H1 (cell line): Measurements from ENCODE around the gene ARSB. TPM values are rescaled to one million over a fixed set of nuclear protein-coding genes. Genes with fewer than 3 reads are reported as not detected.
"Not testable (repeated sequence)": the region's sequence is repeated elsewhere in the genome, so short reads cannot be mapped to it uniquely, and the experiment has no call there.

ENCODE experiments used
- CTCF ChIA-PET: fragments of 300-600 bp; sonication (Branson Sonifier 250); formaldehyde crosslinking; loops from one replicate; lab custom pipeline; 2021; ENCODE audit not compliant: partially characterized antibody; lab: Charles Lee
- POLR2A ChIA-PET: fragments of 300-600 bp; sonication (Branson Sonifier 250); formaldehyde crosslinking; loops from one replicate; lab custom pipeline; 2021; ENCODE audit warnings: inconsistent platforms; ENCODE audit not compliant: partially characterized antibody; lab: Charles Lee
- DNase-seq, 2 experiments: peaks; one replicate each; pipeline versions ENCODE4 v3.0.0 to v3.0.0-alpha.2; 2010 to 2022; ENCODE audit warnings: low spot score in 2 of 2, low read depth in 1 of 2, mixed read lengths in 1 of 2
- FAIRE-seq: peaks from 2 replicates; lab custom pipeline; 2011; peaks lifted over from hg19 to GRCh38; lab: Jason Lieb, UNC
- H2AFZ ChIP-seq: 2 replicates; pipeline ENCODE4 v1.8.1; 2012; ENCODE audit warnings: low read length, inconsistent platforms
- H2AK5ac ChIP-seq: 2 replicates; pipeline ENCODE4 v1.6.1; 2013; ENCODE audit warnings: low read depth, low read length
- H2BK120ac ChIP-seq: replicated peaks from 2 replicates; pipeline ENCODE3; 2013; ENCODE audit warnings: low read depth, low read length, inconsistent platforms
- H2BK12ac ChIP-seq: 2 replicates; pipeline ENCODE4 v1.6.1; 2013; ENCODE audit warnings: low read depth, low read length
- H2BK15ac ChIP-seq: 2 replicates; pipeline ENCODE4 v1.6.1; 2013; ENCODE audit warnings: low read length
- H2BK20ac ChIP-seq: 2 replicates; pipeline ENCODE4 v1.6.1; 2013; ENCODE audit warnings: low read length
- H2BK5ac ChIP-seq: 2 replicates; pipeline ENCODE4 v1.6.1; 2013; ENCODE audit warnings: low read depth, low read length
- H3K14ac ChIP-seq: 2 replicates; pipeline ENCODE4 v1.6.1; 2013; ENCODE audit warnings: inconsistent platforms; ENCODE audit not compliant: insufficient read length
- H3K18ac ChIP-seq: 2 replicates; pipeline ENCODE4 v1.6.1; 2013; ENCODE audit warnings: low read length; ENCODE audit errors: extremely low read depth
- H3K23ac ChIP-seq: 2 replicates; pipeline ENCODE4 v1.6.1; 2013; ENCODE audit warnings: inconsistent platforms; ENCODE audit not compliant: insufficient read length
- H3K23me2 ChIP-seq: 2 replicates; pipeline ENCODE4 v1.6.1; 2013; ENCODE audit warnings: low read depth, low read length
- H3K27ac ChIP-seq: 2 replicates; pipeline ENCODE4 v1.6.1; 2011; ENCODE audit warnings: low read depth, low read length, inconsistent platforms
- H3K27me3 ChIP-seq, 4 experiments: replicated peaks in 1 of 4; 1 replicate in 1 of 4; 2 replicates in 3 of 4; pipeline versions ENCODE4 v1.6.1 to v1.8.1; 2011 to 2013; ENCODE audit warnings: low read length in 3 of 4, mild to moderate bottlenecking in 3 of 4, inconsistent platforms in 2 of 4, mixed read lengths in 2 of 4, moderate library complexity in 1 of 4; ENCODE audit not compliant: control insufficient read depth in 3 of 4, insufficient read depth in 3 of 4; ENCODE audit errors: extremely low read depth in 1 of 4
- H3K36me3 ChIP-seq, 4 experiments: 2 replicates each; pipeline versions ENCODE4 v1.6.1 to v1.8.1; 2011 to 2013; ENCODE audit warnings: mild to moderate bottlenecking in 4 of 4, low read length in 3 of 4, moderate library complexity in 2 of 4, control low read depth in 1 of 4, inconsistent platforms in 1 of 4; ENCODE audit not compliant: insufficient read depth in 4 of 4, control insufficient read depth in 2 of 4
- H3K4ac ChIP-seq: replicated peaks from 2 replicates; pipeline ENCODE3; 2013; ENCODE audit warnings: low read length, low read depth, mixed read lengths, inconsistent platforms; ENCODE audit not compliant: insufficient read length
- H3K4me1 ChIP-seq, 4 experiments: replicated peaks in 1 of 4; 1 replicate in 1 of 4; 2 replicates in 3 of 4; pipeline versions ENCODE4 v1.6.1 to v1.8.1; 2011 to 2013; ENCODE audit warnings: low read length in 3 of 4, inconsistent platforms in 2 of 4, mixed read lengths in 1 of 4; ENCODE audit not compliant: insufficient read depth in 4 of 4, control insufficient read depth in 3 of 4
- H3K4me2 ChIP-seq, 2 experiments: 2 replicates each; pipeline versions ENCODE4 v1.6.1 to v1.8.1; 2011 to 2013; ENCODE audit warnings: low read depth in 2 of 2, low read length in 2 of 2, control low read depth in 1 of 2, inconsistent platforms in 1 of 2, mild to moderate bottlenecking in 1 of 2; ENCODE audit not compliant: insufficient read depth in 1 of 2
- H3K4me3 ChIP-seq, 4 experiments: fragments of 200-600, 300-600 bp in 1 of 4; sonication (generic), shearing (Covaris generic), sonication (Bioruptor Twin) in 1 of 4; 2 replicates each; pipeline versions ENCODE4 v1.5.1 to v1.8.1; 2011 to 2016; ENCODE audit warnings: low read length in 4 of 4, low read depth in 3 of 4, control low read depth in 2 of 4, inconsistent platforms in 2 of 4, mild to moderate bottlenecking in 2 of 4, mixed read lengths in 1 of 4, moderate library complexity in 1 of 4; ENCODE audit not compliant: insufficient read depth in 2 of 4; ENCODE audit errors: extremely low read depth in 1 of 4
- H3K56ac ChIP-seq: replicated peaks from 2 replicates; pipeline ENCODE3; 2013; ENCODE audit warnings: low read depth, mild to moderate bottlenecking, mixed read lengths, low read length, inconsistent platforms; ENCODE audit not compliant: insufficient read length
- H3K79me1 ChIP-seq: 2 replicates; pipeline ENCODE4 v1.6.1; 2013; ENCODE audit warnings: low read depth, low read length, control low read depth
- H3K79me2 ChIP-seq, 2 experiments: 2 replicates each; pipeline versions ENCODE4 v1.6.1 to v1.8.1; 2012 to 2013; ENCODE audit warnings: low read length in 2 of 2, mild to moderate bottlenecking in 2 of 2, inconsistent platforms in 1 of 2; ENCODE audit not compliant: insufficient read depth in 2 of 2, control insufficient read depth in 1 of 2
- H3K9ac ChIP-seq, 4 experiments: replicated peaks in 1 of 4; 1 replicate in 1 of 4; 2 replicates in 3 of 4; pipeline versions ENCODE4 v1.6.1 to v1.8.1; 2011 to 2013; ENCODE audit warnings: low read depth in 3 of 4, low read length in 3 of 4, control low read depth in 2 of 4, mild to moderate bottlenecking in 2 of 4, moderate library complexity in 2 of 4, inconsistent platforms in 1 of 4; ENCODE audit errors: extremely low read depth in 1 of 4
- H3K9me3 ChIP-seq, 2 experiments: 2 replicates each; pipeline versions ENCODE4 v1.6.1 to v1.8.1; 2012 to 2013; ENCODE audit warnings: mild to moderate bottlenecking in 2 of 2, moderate library complexity in 2 of 2, control low read depth in 1 of 2, inconsistent platforms in 1 of 2, low read depth in 1 of 2, low read length in 1 of 2, mixed read lengths in 1 of 2; ENCODE audit not compliant: insufficient read depth in 2 of 2
- H4K20me1 ChIP-seq, 2 experiments: replicated peaks in 1 of 2; 2 replicates each; pipeline versions ENCODE3 to v1.8.1; 2011 to 2013; ENCODE audit warnings: inconsistent platforms in 2 of 2, low read length in 2 of 2, mild to moderate bottlenecking in 1 of 2; ENCODE audit not compliant: insufficient read depth in 2 of 2, control insufficient read depth in 1 of 2
- H4K5ac ChIP-seq: 2 replicates; pipeline ENCODE4 v1.6.1; 2013; ENCODE audit warnings: low read length, low read depth, mixed read lengths, inconsistent platforms; ENCODE audit not compliant: insufficient read length
- H4K8ac ChIP-seq: 2 replicates; pipeline ENCODE4 v1.8.0; 2013; ENCODE audit warnings: mild to moderate bottlenecking, moderate library complexity, low read length, inconsistent platforms; ENCODE audit not compliant: insufficient read depth; ENCODE audit errors: extremely low read depth
- H4K91ac ChIP-seq: replicated peaks from 2 replicates; pipeline ENCODE3; 2013; ENCODE audit warnings: low read length, mixed read lengths, inconsistent platforms; ENCODE audit not compliant: insufficient read length
- WGBS, 2 experiments: shearing (Covaris generic) in 1 of 2; methylation state at CpG; one replicate each; pipeline versions ENCODE4 v1.1.6 to v1.1.7; 2013 to 2015; ENCODE audit warnings: low lambda C conversion rate in 2 of 2, mixed read lengths in 2 of 2, inconsistent platforms in 1 of 2, low coverage in 1 of 2, missing lambda C conversion rate in 1 of 2; ENCODE audit not compliant: insufficient replicate concordance in 2 of 2, insufficient coverage in 1 of 2, insufficient read length in 1 of 2; ENCODE audit errors: extremely low coverage in 1 of 2, missing lambda C conversion rate in 1 of 2; 5-methylcytosine and 5-hydroxymethylcytosine counted together
- polyA plus RNA-seq, 7 experiments: library from polyadenylated mRNA; depleted of rRNA in 3 of 7; stranded (reverse) in 5 of 7; unstranded in 2 of 7; fragments of >200 nt in 5 of 7; fragments of 200-250 nt in 2 of 7; gene quantifications; 1 replicate in 5 of 7; 2 replicates in 1 of 7; 4 replicates in 1 of 7; pipeline versions ENCODE4 v1.2.1 to v1.2.3, GENCODE V29; 2011 to 2013; ENCODE audit warnings: missing spikeins in 2 of 7, mixed read lengths in 2 of 7
- total RNA-seq: library from RNA; stranded (reverse); fragmentation: NEBNext Ultra II Directional; extraction: Animal tissue kit (Norgen Biotek cat#: 25700); gene quantifications from 2 replicates; pipeline ENCODE4 v1.2.1, GENCODE V29; 2021

ARSB gene
- total and polyA plus RNA-seq, 2 of the 8 experiments (the other 6 are each of a cell fraction or from before 2014, with no cell fraction given) = 6.4 to 13.9 TPM

DNA sequence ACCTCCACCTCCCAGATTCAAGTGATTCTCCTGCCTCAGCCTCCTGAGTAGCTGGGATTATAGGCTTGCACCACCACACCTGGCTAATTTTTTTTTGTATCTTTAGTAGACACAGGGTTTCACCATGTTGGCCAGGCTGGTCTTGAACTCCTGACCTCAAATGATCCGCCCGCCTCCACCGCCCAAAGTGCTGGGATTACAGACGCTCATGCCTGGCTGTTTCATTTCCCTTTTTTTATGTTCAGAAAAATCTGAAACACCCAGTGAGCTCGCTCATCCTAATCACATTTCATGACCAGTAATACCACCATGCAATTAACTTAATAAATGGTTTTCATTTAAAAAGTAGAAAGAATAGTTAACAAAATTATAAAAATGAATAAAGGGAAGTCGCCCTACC is 252.4 kb downstream of the ARSB start:
- FAIRE-seq, H2BK12ac ChIP-seq, H3K79me2 ChIP-seq, H3K4me1 ChIP-seq, H3K14ac ChIP-seq, H2BK5ac ChIP-seq, DNase-seq, H3K4ac ChIP-seq, H3K56ac ChIP-seq, H3K79me1 ChIP-seq, H3K9ac ChIP-seq, H3K27me3 ChIP-seq, POLR2A ChIA-PET, H2BK120ac ChIP-seq, H4K8ac ChIP-seq, H4K5ac ChIP-seq, CTCF ChIA-PET, H3K23me2 ChIP-seq, H3K9me3 ChIP-seq, H3K4me3 ChIP-seq, H2BK20ac ChIP-seq, H3K27ac ChIP-seq, H3K36me3 ChIP-seq, H2AK5ac ChIP-seq, H3K23ac ChIP-seq, H2AFZ ChIP-seq, H2BK15ac ChIP-seq, H4K20me1 ChIP-seq, H4K91ac ChIP-seq, H3K18ac ChIP-seq, H3K4me2 ChIP-seq: not testable (repeated sequence)
- WGBS, 2 experiments = 90% methylated on average over 6 of the region's 6 CpGs; no CpG with 5 or more reads in 1 of the 2 experiments
